Psoas muscle (tissue), 8 donors: ENCODE data around the gene PCDHGB1. TPM values are rescaled to one million over a fixed set of nuclear protein-coding genes. Genes with fewer than 3 reads are reported as not detected.
"Not testable (repeated sequence)": the region's sequence is repeated elsewhere in the genome, so short reads cannot be mapped to it uniquely, and the experiment has no call there.

Experiments used
- ATAC-seq, 4 donors: fragments of 200-7000 bp; cut with Tn5 transposase; one replicate each; pipeline ENCODE4 v1.9.1; 2020; ENCODE audit warnings: moderate library complexity in 3 of 4, mild to moderate bottlenecking in 2 of 4
- DNase-seq, 2 donors: peaks; one replicate each; pipeline ENCODE4 v3.0.0-alpha.2; 2020
- H3K27ac ChIP-seq: fragments of 200-600 bp; one replicate; pipeline ENCODE4 v1.8.0; 2022
- H3K27me3 ChIP-seq, 3 donors: fragments of 200-600 bp in 1 of 3; one replicate each; pipeline versions ENCODE4 v1.6.1 to v1.8.0; 2013 to 2022; ENCODE audit warnings: low read length in 2 of 3, mild to moderate bottlenecking in 2 of 3, moderate library complexity in 1 of 3; ENCODE audit not compliant: insufficient read depth in 3 of 3
- H3K36me3 ChIP-seq, 2 donors: fragments of 200-600 bp in 1 of 2; one replicate each; pipeline versions ENCODE4 v1.6.1 to v1.8.0; 2013 to 2022; ENCODE audit warnings: low read depth in 1 of 2, mild to moderate bottlenecking in 1 of 2, moderate library complexity in 1 of 2; ENCODE audit not compliant: insufficient read depth in 1 of 2
- H3K4me1 ChIP-seq: fragments of 200-600 bp; one replicate; pipeline ENCODE4 v1.8.0; 2022
- H3K4me3 ChIP-seq: fragments of 200-600 bp; one replicate; pipeline ENCODE4 v1.8.0; 2022; ENCODE audit warnings: mild to moderate bottlenecking
- H3K9me3 ChIP-seq: fragments of 200-600 bp; one replicate; pipeline ENCODE4 v1.8.0; 2022
- CTCF ChIP-seq: fragments of 200-600 bp; IDR thresholded peaks from one replicate; pipeline ENCODE4 v1.8.0; 2022; ENCODE audit warnings: antibody characterized with exemption
- WGBS, 3 donors: extraction: QIAGEN DNeasy Blood & Tissue Kit; methylation state at CpG; one replicate each; pipeline versions ENCODE4 v1.1.6 to v1.1.7; 2013; 5-methylcytosine and 5-hydroxymethylcytosine counted together
- intact Hi-C, 2 donors: fragments of 100-400 bp; cut with DNase I; formaldehyde crosslinking; loops; one replicate each; pipeline versions ENCODE4 v1.11.0 to v1.14.2; 2022
- polyA plus RNA-seq, 3 donors: library from polyadenylated mRNA; stranded (reverse); fragments of 200-250 nt; gene quantifications; one replicate each; pipeline ENCODE4 v1.2.3, GENCODE V29; 2013
- total RNA-seq, 4 donors: library from RNA; stranded (reverse); fragmentation: NEBNext Ultra II Directional in 2 of 4; extraction: Animal tissue kit (Norgen Biotek cat#: 25700) in 2 of 4; gene quantifications; one replicate each; pipeline versions ENCODE4 v1.2.1 to v1.2.4, GENCODE V29; 2021 to 2023
- donor health status: healthy with polysubstance abuse.
- donor health status: DM: no; HTN: no; CAD: no; lungs with moderate emphysema.
- donor health status: Bipolar disorder and iron deficiency.
- donor health status: healthy.
- donor health status: DM: yes; HTN: yes; CAD: no.
- donor health status: DM: no; HTN: no; CAD: no.
- donor health status: DM: no; HTN: no; CAD: no.
- donor health status: DM: yes; HTN: yes; CAD: no.

The PCDHGB1 gene
- total and polyA plus RNA-seq, 7 donors, result 0.08 to 1.8 (median 0.71) TPM

- TF ChIP-seq CTCF, result no peak
- Histone ChIP-seq H3K27ac (peak overlapping the region; percentile 50), H3K4me3 (peak overlapping the region; percentile 56), H3K36me3 (no peaks in the 10 kb centered on the region), H3K4me1 (no peaks in the 10 kb centered on the region), H3K9me3 (peaks cover 17% of the 10 kb centered on the region), H3K27me3 (peaks cover 0 to 24% (median 14%) of the 10 kb centered on the region in 3 donors)
- WGBS, 3 donors, result 23 to 28% (median 24%) methylated on average over 31 of the region's 31 CpGs
- ATAC-seq (peak; percentile 46 to 70 (median 59)), DNase-seq (no peak)
- intact Hi-C loops, result no loop called here
Observed at GRCh38 chr5:141343953-141344463, 5.9 kb upstream of the PCDHGB1 start.

- no peak for ATAC-seq
- Histone ChIP-seq H3K27ac (no peak overlapping the region), H3K27me3 (peaks cover 0 to 23% (median 9%) of the 10 kb centered on the region in 3 donors), H3K9me3 (peaks cover 8% of the 10 kb centered on the region), H3K36me3 (no peaks in the 10 kb centered on the region), H3K4me1 (no peaks in the 10 kb centered on the region), H3K4me3 (no peak overlapping the region)
- no peak for DNase-seq
- intact Hi-C loops, result no loop called here
- 36 to 43% (median 36%) methylated on average over 20 of the region's 20 CpGs for WGBS, 3 donors
- TF ChIP-seq CTCF, result no peak
Observed at GRCh38 chr5:141345327-141345726, 4.6 kb upstream of the PCDHGB1 start.

- H3K36me3 ChIP-seq, H3K4me3 ChIP-seq, ATAC-seq, H3K27ac ChIP-seq, H3K4me1 ChIP-seq, H3K9me3 ChIP-seq, intact Hi-C loops: not testable (repeated sequence)
- WGBS, 3 donors, result 35 to 53% (median 49%) methylated on average over 21 to 27 of the region's 35 CpGs
- peak in 1 of 2 donors; percentile 36 for DNase-seq
- H3K27me3 ChIP-seq, result peaks cover 0 to 26% (median 9%) of the 10 kb centered on the region in 3 donors
Observed at GRCh38 chr5:141346017-141346416, 3.9 kb upstream of the PCDHGB1 start.

GRCh38 chr5:141351591-141351990 is 1.7 kb downstream of the PCDHGB1 start:
- Histone ChIP-seq H3K27me3 (peaks cover 0 to 43% (median 8%) of the 10 kb centered on the region in 3 donors), H3K36me3 (no peaks in the 10 kb centered on the region), H3K4me1 (no peaks in the 10 kb centered on the region), H3K9me3 (peaks cover 7% of the 10 kb centered on the region), H3K4me3 (no peak overlapping the region), H3K27ac (no peak overlapping the region)
- DNase-seq, result no peak
- TF ChIP-seq CTCF, result no peak
- ATAC-seq, result no peak
- intact Hi-C loops, result no loop called here
- 35 to 40% (median 35%) methylated on average over 30 to 34 of the region's 36 CpGs for WGBS, 3 donors

GRCh38 chr5:141354900-141355469 is 5.1 kb downstream of the PCDHGB1 start, which contains the start of gene PCDHGA4:
TSS of gene PCDHGA4 (plus strand) at chr5:141355021. CDS start at chr5:141355108, 87 bp downstream.
- H3K4me3 ChIP-seq, result peak within 1 kb of the TSS; percentile 59
- ATAC-seq, result peak in 3 of 4 donors; percentile 23 to 68 (median 55)
- H3K4me1 ChIP-seq, result no peaks in the 10 kb centered on the region
- DNase-seq, result peak in 1 of 2 donors; percentile 44
- intact Hi-C loops, result no loop called here
- H3K9me3 ChIP-seq, result peaks cover 14% of the 10 kb centered on the region
- WGBS, 3 donors, result 19% methylated on average over 29 of the region's 29 CpGs
- no peaks in the 10 kb centered on the region for H3K36me3 ChIP-seq
- TF ChIP-seq CTCF, result peak; percentile 43
- peaks cover 0 to 57% (median 9%) of the 10 kb centered on the region in 3 donors for H3K27me3 ChIP-seq
- H3K27ac ChIP-seq, result no peak within 1 kb of the TSS
